PC-9 (cell line): ENCODE measurements around the gene FHIP1A. TPM values are rescaled to one million over a fixed set of nuclear protein-coding genes. Genes with fewer than 3 reads are reported as not detected.

Experiments used
- BruUV-seq: library from RNA; stranded (reverse); fragments of 400-500 nt; replicated peaks from 2 replicates; lab custom pipeline; 2021; lab: Mats Ljungman, UMichigan
- CTCF ChIA-PET: fragments of 300-600 bp; sonication (Branson Sonifier 250); formaldehyde crosslinking; loops from one replicate; lab custom pipeline; 2022; ENCODE audit warnings: antibody characterized with exemption; lab: Charles Lee
- POLR2A ChIA-PET: fragments of 300-600 bp; sonication (Branson Sonifier 250); formaldehyde crosslinking; loops from one replicate; lab custom pipeline; 2022; ENCODE audit warnings: antibody characterized with exemption; ENCODE audit not compliant: unreplicated experiment; lab: Charles Lee
- DNase-seq, 2 experiments: peaks; one replicate each; pipeline versions ENCODE4 v3.0.0 to v3.0.0-alpha.2; 2015 to 2022; ENCODE audit warnings: mixed read lengths in 1 of 2
- H2AFZ ChIP-seq: fragments of 200-600 bp; sonication (generic); 2 replicates; pipeline ENCODE4 v1.8.1; 2017; ENCODE audit warnings: antibody characterized with exemption
- H3F3A ChIP-seq: fragments of 200-600 bp; sonication (generic); 2 replicates; pipeline ENCODE4 v1.8.1; 2017; ENCODE audit warnings: antibody characterized with exemption, mild to moderate bottlenecking, low read depth; ENCODE audit not compliant: insufficient read depth
- H3K27ac ChIP-seq: fragments of 200-600 bp; sonication (generic); 2 replicates; pipeline ENCODE4 v1.6.1; 2016; ENCODE audit warnings: mixed run types
- H3K27me3 ChIP-seq: fragments of 200-600 bp; sonication (generic); 2 replicates; pipeline ENCODE4 v1.6.1; 2016; ENCODE audit warnings: low read depth, mixed run types; ENCODE audit not compliant: insufficient read depth
- H3K36me3 ChIP-seq: fragments of 200-600 bp; sonication (generic); 2 replicates; pipeline ENCODE4 v1.6.1; 2016; ENCODE audit warnings: low read depth, mixed run types
- H3K4me1 ChIP-seq: fragments of 200-600 bp; sonication (generic); replicated peaks from 2 replicates; pipeline ENCODE4 v1.6.1; 2016; ENCODE audit warnings: mixed run types; ENCODE audit not compliant: insufficient read depth
- H3K4me2 ChIP-seq: fragments of 200-600 bp; sonication (generic); 2 replicates; pipeline ENCODE4 v1.6.1; 2017; ENCODE audit warnings: mixed run types
- H3K4me3 ChIP-seq: fragments of 200-600 bp; sonication (generic); 2 replicates; pipeline ENCODE4 v1.6.1; 2016; ENCODE audit warnings: mixed run types
- H3K79me2 ChIP-seq: fragments of 200-600 bp; sonication (generic); 2 replicates; pipeline ENCODE4 v1.6.1; 2017; ENCODE audit warnings: low read depth, mixed run types
- H3K9me2 ChIP-seq: fragments of 200-600 bp; sonication (generic); 2 replicates; pipeline ENCODE4 v1.8.1; 2017; ENCODE audit warnings: mild to moderate bottlenecking; ENCODE audit not compliant: insufficient read depth
- H3K9me3 ChIP-seq: fragments of 200-600 bp; sonication (generic); 2 replicates; pipeline ENCODE4 v1.8.1; 2016; ENCODE audit warnings: low read depth; ENCODE audit not compliant: insufficient read depth
- H4K20me1 ChIP-seq: fragments of 200-600 bp; sonication (generic); 2 replicates; pipeline ENCODE4 v1.8.1; 2017; ENCODE audit not compliant: insufficient read depth
- EZH2 ChIP-seq: fragments of 200-600 bp; sonication (generic); IDR thresholded peaks from 2 replicates; pipeline ENCODE4 v1.8.0; 2017; ENCODE audit warnings: antibody characterized with exemption, low read depth
- intact Hi-C: fragments of 100-400 bp; cut with micrococcal nuclease; formaldehyde crosslinking; loops from one replicate; pipeline ENCODE4 v1.10.0; 2022; ENCODE audit not compliant: unreplicated experiment
- total RNA-seq: library from RNA; stranded (reverse); gene quantifications from 2 replicates; pipeline ENCODE4 v1.2.3, GENCODE V29; 2021
- TF ChIP-seq, protein P1 (sequence below): fragments of 200-600 bp; sonication (generic); conservative IDR thresholded peaks from 2 replicates; pipeline ENCODE4 v1.6.1; 2017; ENCODE audit warnings: mixed run types, antibody characterized with exemption, mild to moderate bottlenecking, moderate library complexity

FHIP1A gene
- total RNA-seq, 1 experiment from 2014 or later: 33.7 TPM

- intact Hi-C loops: no loop called here
- POLR2A ChIA-PET: no interaction called here
- Histone ChIP-seq H3K36me3 (no peaks in the 10 kb centered on the region), H3K4me3 (no peak overlapping the region), H3F3A (no peaks in the 10 kb centered on the region), H3K4me1 (no peaks in the 10 kb centered on the region), H3K79me2 (0 out of 2 replicates have a peak, but pooled peaks cover 8% of the 10 kb centered on the region), H3K9me2 (no peaks in the 10 kb centered on the region), H3K9me3 (no peaks in the 10 kb centered on the region), H3K4me2 (no peak overlapping the region), H3K27me3 (no peaks in the 10 kb centered on the region), H3K27ac (no peak overlapping the region), H4K20me1 (no peaks in the 10 kb centered on the region), H2AFZ (no peak overlapping the region)
- no TSS peak for BruUV-seq
- CTCF ChIA-PET: interaction anchor here (0.7 kb wide), 1 partner anchor 29 kb away, joined by 3 read pairs; no protein-coding TSS in a partner anchor
- TF ChIP-seq, protein P1, sequence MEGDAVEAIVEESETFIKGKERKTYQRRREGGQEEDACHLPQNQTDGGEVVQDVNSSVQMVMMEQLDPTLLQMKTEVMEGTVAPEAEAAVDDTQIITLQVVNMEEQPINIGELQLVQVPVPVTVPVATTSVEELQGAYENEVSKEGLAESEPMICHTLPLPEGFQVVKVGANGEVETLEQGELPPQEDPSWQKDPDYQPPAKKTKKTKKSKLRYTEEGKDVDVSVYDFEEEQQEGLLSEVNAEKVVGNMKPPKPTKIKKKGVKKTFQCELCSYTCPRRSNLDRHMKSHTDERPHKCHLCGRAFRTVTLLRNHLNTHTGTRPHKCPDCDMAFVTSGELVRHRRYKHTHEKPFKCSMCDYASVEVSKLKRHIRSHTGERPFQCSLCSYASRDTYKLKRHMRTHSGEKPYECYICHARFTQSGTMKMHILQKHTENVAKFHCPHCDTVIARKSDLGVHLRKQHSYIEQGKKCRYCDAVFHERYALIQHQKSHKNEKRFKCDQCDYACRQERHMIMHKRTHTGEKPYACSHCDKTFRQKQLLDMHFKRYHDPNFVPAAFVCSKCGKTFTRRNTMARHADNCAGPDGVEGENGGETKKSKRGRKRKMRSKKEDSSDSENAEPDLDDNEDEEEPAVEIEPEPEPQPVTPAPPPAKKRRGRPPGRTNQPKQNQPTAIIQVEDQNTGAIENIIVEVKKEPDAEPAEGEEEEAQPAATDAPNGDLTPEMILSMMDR: no peak
- TF ChIP-seq EZH2: no peak
- no peak for DNase-seq
Observed at GRCh38 chr4:151443247-151443646, 34.3 kb downstream of the FHIP1A start.

DNA sequence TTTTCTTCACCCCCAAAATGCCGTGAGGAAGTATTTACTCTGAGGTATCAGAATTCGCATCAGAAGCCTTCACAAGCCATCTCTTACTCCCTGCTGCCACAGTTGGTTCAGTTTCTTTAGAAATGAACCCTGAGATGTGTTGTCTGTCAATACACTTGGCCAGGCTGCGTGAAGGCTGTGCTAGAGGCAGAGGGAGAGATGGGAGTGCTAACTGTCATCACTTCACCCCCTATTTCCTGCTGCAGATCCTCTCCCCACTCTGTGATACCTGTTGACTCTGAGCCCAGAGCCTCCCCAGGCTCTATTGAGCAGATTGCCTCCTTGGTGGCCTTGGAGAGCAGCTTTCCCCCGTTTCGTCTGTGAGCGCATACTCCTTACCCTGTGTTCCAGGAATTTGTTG, 34.8 kb downstream of the FHIP1A start:
- TF ChIP-seq, protein P1: no peak
- no peak for TF ChIP-seq EZH2
- H3K36me3 ChIP-seq: no peaks in the 10 kb centered on the region
- intact Hi-C loops: no loop called here
- no peaks in the 10 kb centered on the region for H3K9me3 ChIP-seq
- no peaks in the 10 kb centered on the region for H4K20me1 ChIP-seq
- H2AFZ ChIP-seq: no peak overlapping the region
- BruUV-seq: no TSS peak
- no peak overlapping the region for H3K4me2 ChIP-seq
- H3K4me3 ChIP-seq: no peak overlapping the region
- POLR2A ChIA-PET: no interaction called here
- no peaks in the 10 kb centered on the region for H3F3A ChIP-seq
- H3K4me1 ChIP-seq: no peaks in the 10 kb centered on the region
- no peak for DNase-seq
- no peaks in the 10 kb centered on the region for H3K9me2 ChIP-seq
- 0 out of 2 replicates have a peak, but pooled peaks cover 8% of the 10 kb centered on the region for H3K79me2 ChIP-seq
- H3K27me3 ChIP-seq: no peaks in the 10 kb centered on the region
- no peak overlapping the region for H3K27ac ChIP-seq
- CTCF ChIA-PET: no interaction called here

- Histone ChIP-seq H3K9me2 (no peaks in the 10 kb centered on the region), H3K4me3 (no peak overlapping the region), H2AFZ (no peak overlapping the region), H3F3A (no peaks in the 10 kb centered on the region), H3K9me3 (no peaks in the 10 kb centered on the region), H3K4me2 (no peak overlapping the region), H4K20me1 (no peaks in the 10 kb centered on the region), H3K36me3 (no peaks in the 10 kb centered on the region), H3K27me3 (no peaks in the 10 kb centered on the region), H3K79me2 (0 out of 2 replicates have a peak, but pooled peaks cover 8% of the 10 kb centered on the region), H3K27ac (no peak overlapping the region), H3K4me1 (no peaks in the 10 kb centered on the region)
- TF ChIP-seq, protein P1: no peak
- TF ChIP-seq EZH2: no peak
- ChIA-PET POLR2A (no interaction called here), CTCF (no interaction called here)
- no TSS peak for BruUV-seq
- intact Hi-C loops: no loop called here
- no peak for DNase-seq
Observed at GRCh38 chr4:151446208-151446607, 37.2 kb downstream of the FHIP1A start.
